HepG2 (cell line): ENCODE measurements around the gene ZIK1.
A peak's percentile ranks its signal among the peaks of the same experiment; 100 is the strongest.

Experiments used
- EZH2 ChIP-seq: conservative IDR thresholded peaks from 2 replicates; pipeline ENCODE4 v1.6.1; 2012; ENCODE audit warnings: mild to moderate bottlenecking, low read depth, low read length, moderate library complexity
- HOMEZ ChIP-seq: IDR thresholded peaks from 2 replicates; pipeline ENCODE4 v1.6.1; 2016; ENCODE audit warnings: low read depth
- JUNB ChIP-seq: sonication (generic); formaldehyde crosslinking; IDR thresholded peaks from 2 replicates; pipeline ENCODE4 v1.8.0; 2022; ENCODE audit warnings: missing genetic modification reagents, mild to moderate bottlenecking, borderline replicate concordance
- SP1 ChIP-seq, 2 experiments: fragments of 450-650 bp in 1 of 2; sonication (generic) in 1 of 2; formaldehyde crosslinking in 1 of 2; IDR thresholded peaks; 2 replicates each; pipeline versions ENCODE4 v1.4.0 to v1.6.1; 2016 to 2020; ENCODE audit warnings: missing genetic modification reagents in 1 of 2
- ZMYM4 ChIP-seq: sonication (generic); formaldehyde crosslinking; IDR thresholded peaks from 2 replicates; pipeline ENCODE4 v1.8.1; 2023; ENCODE audit warnings: mild to moderate bottlenecking, missing genetic modification reagents
- ZNF580 ChIP-seq: IDR thresholded peaks from 2 replicates; pipeline ENCODE4 v1.6.1; 2016; ENCODE audit warnings: low read depth, borderline replicate concordance
- ZSCAN22 ChIP-seq: sonication (generic); formaldehyde crosslinking; IDR thresholded peaks from 2 replicates; pipeline ENCODE4 v1.4.0; 2020; ENCODE audit warnings: mild to moderate bottlenecking, missing genetic modification reagents

- TF ChIP-seq HOMEZ (CRISPR knock-in tag) (no peak), EZH2 (no peak), JUNB (CRISPR knock-in tag) (no peak), ZSCAN22 (CRISPR knock-in tag) (no peak), ZMYM4 (CRISPR knock-in tag) (no peak), ZNF580 (0 out of 2 replicates have a peak, but pooled peaks have one; percentile 71), SP1 (IDR thresholded peaks at IDR 0.05) (no peak), SP1 (CRISPR knock-in tag; IDR thresholded peaks at IDR 0.05) (peak; percentile 83)
Measured at GRCh38 chr19:57632987-57633831, 49.3 kb downstream of the ZIK1 start, which contains the start of gene ZNF211.
